HG03565 (cell line): ENCODE measurements around the gene IQSEC1.

Experiments used
- ATAC-seq: cut with Tn5 transposase; IDR thresholded peaks from one replicate; pipeline ENCODE4 v1.9.1; 2021; ENCODE audit warnings: mild to moderate bottlenecking, moderate library complexity; ENCODE audit not compliant: unreplicated experiment

Gene IQSEC1

GRCh38 chr3:13107661-13108060, 34.4 kb upstream of the IQSEC1 start:
- no peak for ATAC-seq

- no peak for ATAC-seq
Observed at GRCh38 chr3:13106308-13107001, 33.2 kb upstream of the IQSEC1 start.

GRCh38 chr3:13105896-13106250, 32.6 kb upstream of the IQSEC1 start:
- no peak for ATAC-seq

GRCh38 chr3:13105181-13105895, 32.1 kb upstream of the IQSEC1 start:
- no peak for ATAC-seq

GRCh38 chr3:13104511-13104910, 31.3 kb upstream of the IQSEC1 start:
- no peak for ATAC-seq

GRCh38 chr3:13103416-13104058, 30.3 kb upstream of the IQSEC1 start:
- ATAC-seq, result no peak

- no peak for ATAC-seq
Observed at GRCh38 chr3:13102386-13103345, 29.4 kb upstream of the IQSEC1 start.

- ATAC-seq, result no peak
Observed at GRCh38 chr3:13099707-13100106, 26.5 kb upstream of the IQSEC1 start.

GRCh38 chr3:13098192-13098988, 25.2 kb upstream of the IQSEC1 start:
- ATAC-seq, result no peak

- no peak for ATAC-seq
Observed at GRCh38 chr3:13096356-13096755, 23.1 kb upstream of the IQSEC1 start.

GRCh38 chr3:13095408-13095937, 22.2 kb upstream of the IQSEC1 start:
- no peak for ATAC-seq

GRCh38 chr3:13093687-13094086, 20.5 kb upstream of the IQSEC1 start:
- no peak for ATAC-seq

- no peak for ATAC-seq
Observed at GRCh38 chr3:13092621-13093617, 19.7 kb upstream of the IQSEC1 start.

GRCh38 chr3:13091898-13092611, 18.8 kb upstream of the IQSEC1 start:
- peak; percentile 61 for ATAC-seq

GRCh38 chr3:13088028-13089006, 15.1 kb upstream of the IQSEC1 start:
- ATAC-seq, result no peak

GRCh38 chr3:13087320-13087990, 14.2 kb upstream of the IQSEC1 start:
- ATAC-seq, result no peak
